ENCODE results near the gene ASB17.

DNA sequence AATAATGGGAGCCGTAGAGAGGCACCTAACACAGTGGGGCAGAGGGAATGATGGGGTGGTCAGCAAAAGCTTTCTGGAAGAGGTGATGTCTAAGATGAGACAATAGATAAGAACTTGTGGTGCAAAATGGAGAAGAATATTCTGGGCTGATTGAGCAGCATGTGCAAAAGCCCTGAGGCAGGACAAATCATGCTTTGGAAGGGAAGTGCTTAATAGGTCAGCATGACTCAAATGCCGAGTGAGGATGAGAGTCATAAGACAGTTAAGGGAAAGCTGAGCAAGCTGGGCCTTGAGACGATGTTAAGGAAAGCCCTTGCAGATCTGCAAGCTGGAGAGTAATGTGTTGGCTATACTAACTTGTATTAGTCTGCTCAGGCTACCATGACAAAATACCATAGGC is 37.3 kb upstream of the ASB17 start:
- no peak for TF ChIP-seq POLR2AphosphoS5 (IDR thresholded peaks at IDR 0.05)
- no peak for TF ChIP-seq EP300 (IDR thresholded peaks at IDR 0.05)
- TF ChIP-seq, protein P1, sequence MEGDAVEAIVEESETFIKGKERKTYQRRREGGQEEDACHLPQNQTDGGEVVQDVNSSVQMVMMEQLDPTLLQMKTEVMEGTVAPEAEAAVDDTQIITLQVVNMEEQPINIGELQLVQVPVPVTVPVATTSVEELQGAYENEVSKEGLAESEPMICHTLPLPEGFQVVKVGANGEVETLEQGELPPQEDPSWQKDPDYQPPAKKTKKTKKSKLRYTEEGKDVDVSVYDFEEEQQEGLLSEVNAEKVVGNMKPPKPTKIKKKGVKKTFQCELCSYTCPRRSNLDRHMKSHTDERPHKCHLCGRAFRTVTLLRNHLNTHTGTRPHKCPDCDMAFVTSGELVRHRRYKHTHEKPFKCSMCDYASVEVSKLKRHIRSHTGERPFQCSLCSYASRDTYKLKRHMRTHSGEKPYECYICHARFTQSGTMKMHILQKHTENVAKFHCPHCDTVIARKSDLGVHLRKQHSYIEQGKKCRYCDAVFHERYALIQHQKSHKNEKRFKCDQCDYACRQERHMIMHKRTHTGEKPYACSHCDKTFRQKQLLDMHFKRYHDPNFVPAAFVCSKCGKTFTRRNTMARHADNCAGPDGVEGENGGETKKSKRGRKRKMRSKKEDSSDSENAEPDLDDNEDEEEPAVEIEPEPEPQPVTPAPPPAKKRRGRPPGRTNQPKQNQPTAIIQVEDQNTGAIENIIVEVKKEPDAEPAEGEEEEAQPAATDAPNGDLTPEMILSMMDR (IDR thresholded peaks at IDR 0.05), result no peak
- TF ChIP-seq POLR2A (IDR thresholded peaks at IDR 0.05), result no peak
